ENCODE measurements around the gene CETN3. TPM values are rescaled to one million over a fixed set of nuclear protein-coding genes. Genes with fewer than 3 reads are reported as not detected.

Gene CETN3
- total and polyA plus RNA-seq, 2 of the 13 experiments (the other 11 are each of a cell fraction or from before 2014, with no cell fraction given) = 15.4 to 71.5 TPM

DNA sequence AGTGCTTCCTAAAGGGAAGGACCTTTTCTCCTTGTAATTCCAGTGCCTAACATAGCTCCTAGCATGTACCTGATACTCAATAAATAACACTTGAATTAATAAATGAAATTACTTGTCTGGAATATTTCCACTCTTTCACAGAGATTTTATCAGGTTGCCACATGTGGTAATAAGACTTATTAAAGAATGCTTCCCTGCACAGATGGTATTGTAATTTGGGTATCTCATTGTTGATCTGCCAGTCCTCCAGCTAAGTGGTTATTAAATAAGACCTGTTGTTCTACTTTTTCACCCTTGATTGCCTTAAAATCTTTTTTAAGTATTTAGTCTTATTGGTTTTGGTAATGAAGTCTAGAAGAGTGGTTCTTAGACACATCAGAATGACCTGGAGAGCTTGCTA lies 28.1 kb upstream of the CETN3 start:
- intact Hi-C loops (cut with micrococcal nuclease; ENCODE audit: unreplicated experiment) (loop anchor here (2.0 kb wide), 1 partner anchor 37 kb away; the partner anchor contains the start of genes MBLAC2 and POLR3G), in situ Hi-C loops (cut with HindIII; ENCODE audit: extremely low pct_ligation_motif_present, low pct_unique_long_range_greater_than_20kb) (loop anchor here (10.0 kb wide), 2 partner anchors 97 to 167 kb away; no protein-coding TSS in a partner anchor)
- FAIRE-seq (no peak), DNase-seq (ENCODE audit: low spot score) (no peak), ATAC-seq (no peak)
- no peak overlapping the region for H3K4me3 ChIP-seq (replicated peaks in 1 of 3; ENCODE audit: insufficient read depth in 1 of 3, low read depth in 2 of 3, low read length in 3 of 3)
- no peaks in the 10 kb centered on the region for H3K79me2 ChIP-seq (ENCODE audit: insufficient read depth, low read length)
- CTCF ChIA-PET (ENCODE audit: low intra/inter-chr PET ratio, low total read pairs) = no interaction called here
- no TSS peak for BruUV-seq (replicated peaks)
- H3K9me3 ChIP-seq (ENCODE audit: low read length) = no peaks in the 10 kb centered on the region
- TF ChIP-seq, protein P1, sequence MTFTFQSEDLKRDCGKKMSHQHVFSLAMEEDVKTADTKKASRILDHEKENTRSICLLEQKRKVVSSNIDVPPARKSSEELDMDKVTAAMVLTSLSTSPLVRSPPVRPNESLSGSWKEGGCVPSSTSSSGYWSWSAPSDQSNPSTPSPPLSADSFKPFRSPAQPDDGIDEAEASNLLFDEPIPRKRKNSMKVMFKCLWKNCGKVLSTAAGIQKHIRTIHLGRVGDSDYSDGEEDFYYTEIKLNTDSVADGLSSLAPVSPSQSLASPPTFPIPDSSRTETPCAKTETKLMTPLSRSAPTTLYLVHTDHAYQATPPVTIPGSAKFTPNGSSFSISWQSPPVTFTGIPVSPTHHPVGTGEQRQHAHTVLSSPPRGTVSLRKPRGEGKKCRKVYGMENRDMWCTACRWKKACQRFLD (CRISPR knock-in tag; IDR thresholded peaks at IDR 0.05; ENCODE audit: borderline replicate concordance) = no peak
- peaks cover 7% of the 10 kb centered on the region for H3K4me1 ChIP-seq (ENCODE audit: insufficient read depth, low read length)
- H3K36me3 ChIP-seq (replicated peaks in 1 of 2; ENCODE audit: control insufficient read depth in 1 of 2, insufficient read depth in 2 of 2, low read length in 2 of 2) = no peaks in the 10 kb centered on the region
- H2AFZ ChIP-seq (ENCODE audit: low read length) = no peak overlapping the region
- no peaks in the 10 kb centered on the region for H3K27me3 ChIP-seq (ENCODE audit: control insufficient read depth in 1 of 2, insufficient read depth in 2 of 2, low read length in 2 of 2)
- no peaks in the 10 kb centered on the region for H4K20me1 ChIP-seq (ENCODE audit: insufficient read depth, low read length)
- POLR2A ChIA-PET = interaction anchor here (2.5 kb wide), 1 partner anchor 28 kb away, joined by 9 read pairs; the partner anchor contains the start of gene CETN3
- H3K9ac ChIP-seq (ENCODE audit: insufficient read depth, low read depth, low read length) = no peak overlapping the region
- H3K4me2 ChIP-seq (ENCODE audit: low read depth, low read length) = no peak overlapping the region
- no peak overlapping the region for H3K27ac ChIP-seq (ENCODE audit: extremely low read length, insufficient read depth, low read length)

DNA sequence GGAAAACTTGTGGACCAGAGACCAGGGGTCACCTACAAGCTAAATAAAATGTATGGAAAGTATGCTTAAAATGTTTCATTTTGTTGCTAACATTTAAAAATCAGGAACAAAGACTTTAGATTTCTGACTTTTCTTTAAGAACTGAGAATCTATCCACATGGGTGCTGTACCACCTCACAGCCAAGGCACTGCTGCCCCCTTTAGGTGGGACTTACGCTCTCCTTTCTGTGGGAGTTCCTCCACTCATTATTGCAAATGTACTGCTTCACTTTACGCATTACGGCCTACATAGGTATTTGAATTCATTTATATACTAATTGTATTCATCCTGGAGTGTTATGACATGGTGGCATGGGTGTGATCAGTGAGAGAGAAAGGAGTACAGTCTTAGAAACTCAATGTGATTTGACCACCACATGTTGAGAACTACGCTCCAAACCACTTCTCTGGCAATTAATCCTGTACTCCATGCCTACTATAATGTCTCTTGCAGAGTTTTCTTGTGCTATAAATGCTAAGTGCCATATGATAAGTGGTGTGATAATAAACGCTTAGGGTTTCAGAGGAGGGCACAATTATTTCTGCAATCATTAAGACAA lies 24.7 kb upstream of the CETN3 start:
- Histone ChIP-seq H3K27ac (ENCODE audit: extremely low read length, insufficient read depth, low read length) (no peak overlapping the region), H3K27me3 (ENCODE audit: control insufficient read depth in 1 of 2, insufficient read depth in 2 of 2, low read length in 2 of 2) (no peaks in the 10 kb centered on the region), H3K4me3 (replicated peaks in 1 of 3; ENCODE audit: insufficient read depth in 1 of 3, low read depth in 2 of 3, low read length in 3 of 3) (no peak overlapping the region), H3K36me3 (replicated peaks in 1 of 2; ENCODE audit: control insufficient read depth in 1 of 2, insufficient read depth in 2 of 2, low read length in 2 of 2) (no peaks in the 10 kb centered on the region), H2AFZ (ENCODE audit: low read length) (no peak overlapping the region), H3K4me1 (ENCODE audit: insufficient read depth, low read length) (no peaks in the 10 kb centered on the region), H3K79me2 (ENCODE audit: insufficient read depth, low read length) (no peaks in the 10 kb centered on the region), H3K9me3 (ENCODE audit: low read length) (no peaks in the 10 kb centered on the region), H3K4me2 (ENCODE audit: low read depth, low read length) (no peak overlapping the region), H3K9ac (ENCODE audit: insufficient read depth, low read depth, low read length) (no peak overlapping the region), H4K20me1 (ENCODE audit: insufficient read depth, low read length) (no peaks in the 10 kb centered on the region)
- BruUV-seq (replicated peaks) = no TSS peak
- 22% methylated on average over 5 of the region's 5 CpGs for WGBS (ENCODE audit: low lambda C conversion rate)
- FAIRE-seq (peak; percentile 71), DNase-seq (ENCODE audit: low spot score) (peak; percentile 39), ATAC-seq (peak; percentile 97)
- intact Hi-C loops (cut with micrococcal nuclease; ENCODE audit: unreplicated experiment) (loop anchor here (1.0 to 2.0 kb wide), 2 partner anchors 169 to 1705 kb away; no protein-coding TSS in a partner anchor), in situ Hi-C loops (cut with HindIII; ENCODE audit: extremely low pct_ligation_motif_present, low pct_unique_long_range_greater_than_20kb) (loop anchor here (10.0 kb wide), 2 partner anchors 101 to 171 kb away; no protein-coding TSS in a partner anchor)
- CTCF ChIA-PET (ENCODE audit: low intra/inter-chr PET ratio, low total read pairs) = interaction anchor here (1.1 to 1.7 kb wide), 3 partner anchors 170 to 1705 kb away, joined by 3 to 7 read pairs (median 5); no protein-coding TSS in a partner anchor
- POLR2A ChIA-PET = no interaction called here
- no peak for TF ChIP-seq ETV6 (CRISPR knock-in tag; conservative IDR thresholded peaks at IDR 0.05)
- no peak for TF ChIP-seq FOSL1 (CRISPR knock-in tag; IDR thresholded peaks at IDR 0.05; ENCODE audit: borderline replicate concordance)
- no peak for TF ChIP-seq ZFP36L2 (CRISPR knock-in tag; IDR thresholded peaks at IDR 0.05)
- TF ChIP-seq NR3C1 (CRISPR knock-in tag; IDR thresholded peaks at IDR 0.05) = no peak
- TF ChIP-seq ELF3 (CRISPR knock-in tag; IDR thresholded peaks at IDR 0.05) = no peak
- TF ChIP-seq ZNF251 (CRISPR knock-in tag; IDR thresholded peaks at IDR 0.05) = no peak
- TF ChIP-seq PAF1 (CRISPR knock-in tag; IDR thresholded peaks at IDR 0.05) = no peak
- no peak for TF ChIP-seq CHD2 (IDR thresholded peaks at IDR 0.05; ENCODE audit: low read depth, low read length)
- TF ChIP-seq AKAP8 (CRISPR knock-in tag; IDR thresholded peaks at IDR 0.05) = no peak
- no peak for TF ChIP-seq NFE2L2 (IDR thresholded peaks at IDR 0.05; ENCODE audit: low read length)
- TF ChIP-seq ZNF12 (CRISPR knock-in tag; IDR thresholded peaks at IDR 0.05) = no peak
- peak; percentile 72 for TF ChIP-seq STAG1 (CRISPR knock-in tag; IDR thresholded peaks at IDR 0.05)
- TF ChIP-seq KLF11 (CRISPR knock-in tag; IDR thresholded peaks at IDR 0.05) = no peak
- no peak for TF ChIP-seq NCOA2 (CRISPR knock-in tag; IDR thresholded peaks at IDR 0.05)
- no peak for TF ChIP-seq ZNF530 (CRISPR knock-in tag; IDR thresholded peaks at IDR 0.05; ENCODE audit: low read depth)
- TF ChIP-seq MIXL1 (CRISPR knock-in tag; IDR thresholded peaks at IDR 0.05) = 0 out of 2 replicates have a peak, but pooled peaks have one; percentile 25
- TF ChIP-seq CBX2 (IDR thresholded peaks at IDR 0.05; ENCODE audit: low read depth, low read length) = no peak
- TF ChIP-seq CBX2 (CRISPR knock-in tag; IDR thresholded peaks at IDR 0.05; ENCODE audit: low read depth) = no peak

Data from HepG2 (cell line).